A549 (cell line): ENCODE results near the gene GCNT2.
"Not testable (repeated sequence)": the region's sequence is repeated elsewhere in the genome, so short reads cannot be mapped to it uniquely, and the experiment has no call there.

Experiments
- CTCF ChIP-seq: fragments of >200 bp; sonication (Bioruptor Twin); formaldehyde crosslinking; IDR thresholded peaks from 3 replicates; pipeline ENCODE4 v1.5.1; 2016
- ESRRA ChIP-seq: fragments of 150-350 bp; IDR thresholded peaks from 2 replicates; pipeline ENCODE4 v1.6.1; 2014; ENCODE audit warnings: mild to moderate bottlenecking, low read length, borderline replicate concordance
- NR3C1 ChIP-seq: fragments of >200 bp; sonication (Bioruptor Twin); formaldehyde crosslinking; IDR thresholded peaks from 3 replicates; pipeline ENCODE4 v1.6.1; 2017
- PBX3 ChIP-seq: IDR thresholded peaks from 2 replicates; pipeline ENCODE4 v1.6.1; 2012
- PHF8 ChIP-seq: fragments of 200-600 bp; sonication (generic); IDR thresholded peaks from 2 replicates; pipeline ENCODE4 v1.6.1; 2016; ENCODE audit warnings: low read depth, mild to moderate bottlenecking, antibody characterized with exemption, moderate library complexity, borderline replicate concordance
- POLR2A ChIP-seq: IDR thresholded peaks from 2 replicates; pipeline ENCODE4 v1.6.1; 2012; ENCODE audit warnings: mild to moderate bottlenecking, low read length

- not testable (repeated sequence) for TF ChIP-seq CTCF, POLR2A, PHF8, PBX3, ESRRA, NR3C1
Measured at GRCh38 chr6:10486944-10487588, 34.1 kb upstream of the GCNT2 start.
